T-helper 2 cell treated with Interferon-gamma antibody and Interleukin-4, amounts not matched to agents 5 μg/mL and 100 μg/mL, for 36 hours (primary cell): ENCODE results near the gene IER3.
"Not testable (repeated sequence)": the region's sequence is repeated elsewhere in the genome, so short reads cannot be mapped to it uniquely, and the experiment has no call there.

Experiments
- DNase-seq: peaks from one replicate; pipeline ENCODE4 v3.0.0; 2021; ENCODE audit warnings: low spot score
- H3K27ac Mint-ChIP-seq: one replicate; pipeline ENCODE4 v1.8.0; 2021; ENCODE audit warnings: mild to moderate bottlenecking, mixed read lengths
- H3K27me3 Mint-ChIP-seq: one replicate; pipeline ENCODE4 v1.8.0; 2021; ENCODE audit warnings: low read depth, mixed read lengths
- H3K36me3 Mint-ChIP-seq: one replicate; pipeline ENCODE4 v1.8.0; 2021; ENCODE audit warnings: low read depth, mixed read lengths
- H3K4me1 Mint-ChIP-seq: one replicate; pipeline ENCODE4 v1.8.0; 2021; ENCODE audit warnings: low read depth, mixed read lengths
- H3K4me3 Mint-ChIP-seq: one replicate; pipeline ENCODE4 v1.8.0; 2022; ENCODE audit warnings: mild to moderate bottlenecking, moderate library complexity, mixed read lengths
- H3K9me3 Mint-ChIP-seq: one replicate; pipeline ENCODE4 v1.8.0; 2021; ENCODE audit warnings: mixed read lengths

Gene IER3

DNA sequence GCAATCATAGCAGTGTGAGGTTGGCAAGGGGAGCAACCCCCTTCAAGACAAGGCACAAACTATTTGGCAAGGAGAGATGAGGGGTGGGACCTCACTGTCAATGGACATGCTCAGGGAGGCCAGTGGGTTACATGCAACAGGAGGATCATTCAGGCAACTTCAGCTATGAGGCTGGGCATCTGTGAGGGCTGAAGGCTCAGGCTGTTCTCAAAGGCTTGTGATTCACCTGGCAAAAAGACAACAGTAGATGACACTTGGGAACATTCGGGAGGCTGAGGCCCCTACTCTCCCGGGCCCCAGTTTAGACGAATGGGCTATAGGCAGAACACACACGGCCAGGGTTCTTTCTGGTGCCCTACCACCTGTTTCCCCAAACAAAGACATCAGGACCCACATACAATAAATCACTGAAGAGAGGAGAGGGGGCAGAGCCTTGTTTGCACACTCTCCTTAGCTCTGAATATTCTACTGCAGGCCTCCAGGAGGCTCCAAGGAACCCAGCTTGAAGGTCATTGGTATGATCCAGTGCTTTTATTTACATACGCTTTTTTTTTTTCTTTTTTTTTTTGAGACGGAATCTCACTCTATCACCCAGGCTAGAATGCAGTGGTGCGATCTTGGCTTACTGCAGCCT, 16.3 kb downstream of the IER3 start:
- peaks cover 62% of the 10 kb centered on the region for H3K36me3 Mint-ChIP-seq
- no peak overlapping the region for H3K27ac Mint-ChIP-seq
- no peaks in the 10 kb centered on the region for H3K9me3 Mint-ChIP-seq
- H3K4me3 Mint-ChIP-seq, result no peak overlapping the region
- no peak for DNase-seq
- peaks cover 45% of the 10 kb centered on the region for H3K4me1 Mint-ChIP-seq
- no peaks in the 10 kb centered on the region for H3K27me3 Mint-ChIP-seq

DNA sequence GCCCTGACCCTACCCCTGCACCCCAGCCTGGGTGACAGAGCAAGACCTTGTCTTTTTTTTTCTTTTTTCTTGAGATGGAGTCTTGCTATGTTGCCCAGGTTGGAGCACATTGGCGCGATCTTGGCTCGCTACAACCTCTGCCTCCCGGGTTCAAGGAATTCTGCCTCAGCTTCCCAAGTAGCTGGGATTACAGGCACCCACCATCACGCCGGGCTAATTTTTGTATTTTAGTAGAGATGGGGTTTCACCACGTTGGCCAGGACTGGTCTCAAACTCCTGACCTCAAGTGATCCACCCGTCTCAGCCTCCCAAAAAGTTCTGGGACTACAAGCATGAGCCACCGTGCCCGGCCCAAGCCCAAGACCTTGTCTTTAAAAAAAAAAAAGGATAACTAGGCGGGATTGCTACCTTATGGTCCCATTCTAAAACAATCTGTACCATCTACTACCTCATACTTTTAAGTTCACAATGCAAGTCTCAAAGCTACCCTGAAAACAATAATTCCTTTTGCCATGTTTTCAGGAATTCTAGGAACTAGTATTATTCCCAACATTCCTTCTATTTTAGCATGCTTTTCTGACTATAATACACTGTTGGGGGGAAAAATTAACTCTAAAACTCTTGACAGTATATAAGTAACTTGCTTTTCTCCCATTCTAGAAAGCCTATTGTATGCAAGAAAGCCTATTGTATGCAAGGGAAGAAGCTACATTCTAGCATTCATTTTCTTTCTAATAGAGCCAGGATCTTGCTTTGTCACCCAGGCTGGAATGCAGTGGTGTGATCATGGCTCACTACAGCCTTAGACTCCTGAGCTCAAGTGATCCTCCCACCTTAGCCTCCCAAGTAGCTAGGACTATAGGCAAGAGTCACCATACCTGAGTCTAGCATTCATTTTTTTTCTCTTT, 17.6 kb downstream of the IER3 start:
- no peak for DNase-seq
- peaks cover 43% of the 10 kb centered on the region for H3K4me1 Mint-ChIP-seq
- no peak overlapping the region for H3K4me3 Mint-ChIP-seq
- no peaks in the 10 kb centered on the region for H3K27me3 Mint-ChIP-seq
- H3K36me3 Mint-ChIP-seq, result peaks cover 67% of the 10 kb centered on the region
- H3K27ac Mint-ChIP-seq, result no peak overlapping the region
- no peaks in the 10 kb centered on the region for H3K9me3 Mint-ChIP-seq

DNA sequence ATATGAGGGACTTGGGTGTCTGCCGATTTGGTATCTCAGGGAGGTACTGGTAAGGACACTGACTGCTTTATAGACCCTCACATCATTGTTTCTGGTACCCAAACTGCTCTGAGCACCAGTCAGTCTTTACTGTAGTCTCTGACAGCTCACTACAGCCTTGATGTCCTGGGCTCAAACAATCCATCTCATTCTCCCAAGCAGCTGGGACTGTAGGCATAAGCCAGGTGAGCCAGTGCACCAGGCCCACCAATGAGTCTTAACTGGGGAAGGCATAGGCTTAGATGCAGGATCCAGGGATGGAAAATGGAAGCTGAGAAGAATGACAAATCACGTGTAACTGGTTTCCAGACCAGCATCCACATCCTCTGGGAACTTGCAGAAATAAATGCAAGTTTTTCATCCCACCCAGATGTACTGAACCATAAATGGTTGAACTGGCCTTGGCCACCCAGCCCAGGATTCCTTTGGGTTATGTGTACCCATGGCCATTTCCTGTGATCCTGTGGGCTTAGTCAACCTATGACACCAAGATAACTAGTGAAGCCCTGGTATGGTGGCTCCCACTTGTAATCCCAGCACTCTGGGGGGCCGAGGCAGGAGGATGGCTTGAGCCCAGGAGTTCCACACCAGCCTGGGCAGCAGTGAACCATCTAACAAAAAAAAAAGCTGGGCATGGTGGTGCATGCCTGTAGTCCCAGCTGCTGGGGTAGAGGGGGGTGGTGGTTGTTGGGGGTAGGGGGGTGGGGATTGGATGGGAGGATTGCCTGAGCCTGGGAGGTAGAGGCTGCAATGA, 18.4 kb downstream of the IER3 start:
- peak overlapping the region; percentile 24 for H3K4me3 Mint-ChIP-seq
- H3K9me3 Mint-ChIP-seq, result no peaks in the 10 kb centered on the region
- H3K27ac Mint-ChIP-seq, result peak overlapping the region; percentile 63
- no peaks in the 10 kb centered on the region for H3K27me3 Mint-ChIP-seq
- DNase-seq, result no peak
- H3K4me1 Mint-ChIP-seq, result peaks cover 39% of the 10 kb centered on the region
- peaks cover 70% of the 10 kb centered on the region for H3K36me3 Mint-ChIP-seq

DNA sequence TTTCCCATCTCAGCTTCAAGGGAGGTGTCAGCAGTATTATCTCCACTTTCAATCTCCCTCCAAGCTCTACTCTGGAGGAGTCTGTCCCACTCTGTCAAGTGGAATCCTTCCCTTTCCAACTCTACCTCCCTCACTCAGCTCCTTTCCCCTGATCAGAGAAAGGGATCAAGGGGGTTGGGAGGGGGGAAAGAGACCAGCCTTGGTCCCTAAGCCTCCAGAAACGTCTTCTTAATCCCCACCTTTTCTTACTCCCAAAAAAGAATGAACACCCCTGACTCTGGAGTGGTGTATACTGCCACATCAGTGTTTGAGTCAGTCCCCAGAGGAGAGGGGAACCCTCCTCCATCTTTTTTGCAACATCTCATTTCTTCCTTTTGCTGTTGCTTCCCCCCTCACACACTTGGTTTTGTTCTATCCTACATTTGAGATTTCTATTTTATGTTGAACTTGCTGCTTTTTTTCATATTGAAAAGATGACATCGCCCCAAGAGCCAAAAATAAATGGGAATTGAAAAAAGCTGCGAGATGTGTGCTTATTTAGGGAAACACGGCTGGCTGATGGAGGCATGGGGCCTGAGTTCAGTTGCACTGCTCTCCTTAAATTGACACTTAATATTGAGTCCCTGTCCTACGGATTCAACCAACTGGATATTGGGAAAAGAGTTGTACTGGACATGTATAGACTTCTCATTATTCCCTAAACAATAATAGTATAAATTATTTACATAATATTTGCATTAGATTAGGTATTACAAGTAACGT, 19.3 kb downstream of the IER3 start:
- Mint-ChIP-seq H3K4me1 (peaks cover 31% of the 10 kb centered on the region), H3K4me3 (peak overlapping the region; percentile 93), H3K27ac (peak overlapping the region; percentile 70)

DNA sequence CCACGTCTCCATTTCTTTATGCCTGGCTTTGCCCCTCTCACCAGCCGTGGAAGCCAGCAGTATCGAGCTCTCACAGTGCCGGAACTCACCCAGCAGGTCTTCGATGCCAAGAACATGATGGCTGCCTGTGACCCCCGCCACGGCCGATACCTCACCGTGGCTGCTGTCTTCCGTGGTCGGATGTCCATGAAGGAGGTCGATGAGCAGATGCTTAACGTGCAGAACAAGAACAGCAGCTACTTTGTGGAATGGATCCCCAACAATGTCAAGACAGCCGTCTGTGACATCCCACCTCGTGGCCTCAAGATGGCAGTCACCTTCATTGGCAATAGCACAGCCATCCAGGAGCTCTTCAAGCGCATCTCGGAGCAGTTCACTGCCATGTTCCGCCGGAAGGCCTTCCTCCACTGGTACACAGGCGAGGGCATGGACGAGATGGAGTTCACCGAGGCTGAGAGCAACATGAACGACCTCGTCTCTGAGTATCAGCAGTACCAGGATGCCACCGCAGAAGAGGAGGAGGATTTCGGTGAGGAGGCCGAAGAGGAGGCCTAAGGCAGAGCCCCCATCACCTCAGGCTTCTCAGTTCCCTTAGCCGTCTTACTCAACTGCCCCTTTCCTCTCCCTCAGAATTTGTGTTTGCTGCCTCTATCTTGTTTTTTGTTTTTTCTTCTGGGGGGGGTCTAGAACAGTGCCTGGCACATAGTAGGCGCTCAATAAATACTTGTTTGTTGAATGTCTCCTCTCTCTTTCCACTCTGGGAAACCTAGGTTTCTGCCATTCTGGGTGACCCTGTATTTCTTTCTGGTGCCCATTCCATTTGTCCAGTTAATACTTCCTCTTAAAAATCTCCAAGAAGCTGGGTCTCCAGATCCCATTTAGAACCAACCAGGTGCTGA, 20.3 kb downstream of the IER3 start:
- Mint-ChIP-seq H3K36me3 (peaks cover 65% of the 10 kb centered on the region), H3K4me3 (peak overlapping the region; percentile 93), H3K4me1 (peaks cover 37% of the 10 kb centered on the region), H3K27ac (peak overlapping the region; percentile 57)
- H3K9me3 Mint-ChIP-seq, H3K27me3 Mint-ChIP-seq, DNase-seq: not testable (repeated sequence)

More for the DNA sequence above, 19.3 kb downstream of the IER3 start:
- H3K27me3 Mint-ChIP-seq, result peaks cover 4% of the 10 kb centered on the region
- DNase-seq, result no peak
- H3K9me3 Mint-ChIP-seq, result no peaks in the 10 kb centered on the region
- peaks cover 69% of the 10 kb centered on the region for H3K36me3 Mint-ChIP-seq

DNA sequence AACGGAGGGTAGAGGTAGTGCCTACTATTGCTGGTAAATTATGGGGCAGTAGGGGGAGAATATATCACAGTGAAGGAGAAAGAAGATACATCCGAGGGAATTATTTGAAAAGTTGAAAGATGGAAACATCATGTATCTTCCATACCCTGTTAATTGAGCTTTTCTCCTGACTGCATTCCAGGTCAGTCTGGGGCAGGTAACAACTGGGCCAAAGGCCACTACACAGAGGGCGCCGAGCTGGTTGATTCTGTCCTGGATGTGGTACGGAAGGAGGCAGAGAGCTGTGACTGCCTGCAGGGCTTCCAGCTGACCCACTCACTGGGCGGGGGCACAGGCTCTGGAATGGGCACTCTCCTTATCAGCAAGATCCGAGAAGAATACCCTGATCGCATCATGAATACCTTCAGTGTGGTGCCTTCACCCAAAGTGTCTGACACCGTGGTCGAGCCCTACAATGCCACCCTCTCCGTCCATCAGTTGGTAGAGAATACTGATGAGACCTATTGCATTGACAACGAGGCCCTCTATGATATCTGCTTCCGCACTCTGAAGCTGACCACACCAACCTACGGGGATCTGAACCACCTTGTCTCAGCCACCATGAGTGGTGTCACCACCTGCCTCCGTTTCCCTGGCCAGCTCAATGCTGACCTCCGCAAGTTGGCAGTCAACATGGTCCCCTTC, 21.0 kb downstream of the IER3 start:
- DNase-seq, H3K9me3 Mint-ChIP-seq, H3K27me3 Mint-ChIP-seq: not testable (repeated sequence)
- Mint-ChIP-seq H3K4me3 (peak overlapping the region; percentile 93), H3K4me1 (peaks cover 40% of the 10 kb centered on the region), H3K27ac (peak overlapping the region; percentile 92), H3K36me3 (peaks cover 65% of the 10 kb centered on the region)

DNA sequence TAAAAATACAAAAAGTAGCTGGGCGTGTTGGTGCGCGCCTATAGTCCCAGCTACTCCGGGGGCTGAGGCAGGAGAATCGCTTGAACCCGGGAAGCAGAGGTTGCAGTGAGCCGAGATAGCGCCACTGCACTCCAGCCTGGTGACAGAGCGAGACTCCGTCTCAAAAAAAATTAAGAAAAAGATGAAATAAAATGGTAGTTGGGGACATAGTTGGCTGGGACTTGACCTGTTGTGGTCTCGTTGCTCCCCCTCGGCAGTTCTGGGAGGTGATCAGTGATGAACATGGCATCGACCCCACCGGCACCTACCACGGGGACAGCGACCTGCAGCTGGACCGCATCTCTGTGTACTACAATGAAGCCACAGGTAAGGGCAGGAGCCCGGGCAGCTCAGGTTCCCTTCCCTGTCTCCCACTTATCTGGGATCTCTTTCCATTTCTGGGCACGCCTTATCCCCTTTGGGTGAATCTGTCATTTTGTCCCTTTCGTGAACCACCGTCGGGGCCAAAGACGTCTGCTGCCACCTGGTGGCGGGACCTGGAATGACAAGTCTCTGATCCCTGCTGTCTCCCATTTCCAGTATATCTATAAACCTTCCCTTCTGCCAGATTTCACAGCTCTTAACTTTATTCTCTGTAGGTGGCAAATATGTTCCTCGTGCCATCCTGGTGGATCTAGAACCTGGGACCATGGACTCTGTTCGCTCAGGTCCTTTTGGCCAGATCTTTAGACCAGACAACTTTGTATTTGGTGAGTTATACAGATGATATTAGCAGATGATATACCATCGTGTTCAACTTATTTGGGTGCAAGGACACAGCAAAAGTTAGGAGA, 21.9 kb downstream of the IER3 start:
- Mint-ChIP-seq H3K27ac (peak overlapping the region; percentile 92), H3K4me3 (peak overlapping the region; percentile 93), H3K4me1 (peaks cover 42% of the 10 kb centered on the region), H3K27me3 (peaks cover 4% of the 10 kb centered on the region), H3K9me3 (no peaks in the 10 kb centered on the region), H3K36me3 (peaks cover 63% of the 10 kb centered on the region)
- peak; percentile 77 for DNase-seq

DNA sequence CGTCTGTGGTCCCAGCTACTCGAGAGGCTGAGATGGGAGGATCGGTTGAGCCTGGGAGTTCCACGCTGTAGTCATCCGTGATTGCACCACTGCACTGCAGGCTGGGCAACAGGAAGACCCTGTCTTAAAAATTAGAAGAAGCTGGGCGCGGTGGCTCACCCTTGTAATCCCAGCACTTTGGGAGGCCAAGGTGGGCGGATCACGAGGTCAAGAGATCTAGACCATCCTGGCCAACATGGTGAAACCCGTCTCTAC, 22.4 kb downstream of the IER3 start:
- not testable (repeated sequence) for H3K9me3 Mint-ChIP-seq, H3K27me3 Mint-ChIP-seq, DNase-seq
- peak overlapping the region; percentile 93 for H3K4me3 Mint-ChIP-seq
- peak overlapping the region; percentile 92 for H3K27ac Mint-ChIP-seq
- H3K36me3 Mint-ChIP-seq, result peaks cover 63% of the 10 kb centered on the region
- H3K4me1 Mint-ChIP-seq, result peaks cover 42% of the 10 kb centered on the region

DNA sequence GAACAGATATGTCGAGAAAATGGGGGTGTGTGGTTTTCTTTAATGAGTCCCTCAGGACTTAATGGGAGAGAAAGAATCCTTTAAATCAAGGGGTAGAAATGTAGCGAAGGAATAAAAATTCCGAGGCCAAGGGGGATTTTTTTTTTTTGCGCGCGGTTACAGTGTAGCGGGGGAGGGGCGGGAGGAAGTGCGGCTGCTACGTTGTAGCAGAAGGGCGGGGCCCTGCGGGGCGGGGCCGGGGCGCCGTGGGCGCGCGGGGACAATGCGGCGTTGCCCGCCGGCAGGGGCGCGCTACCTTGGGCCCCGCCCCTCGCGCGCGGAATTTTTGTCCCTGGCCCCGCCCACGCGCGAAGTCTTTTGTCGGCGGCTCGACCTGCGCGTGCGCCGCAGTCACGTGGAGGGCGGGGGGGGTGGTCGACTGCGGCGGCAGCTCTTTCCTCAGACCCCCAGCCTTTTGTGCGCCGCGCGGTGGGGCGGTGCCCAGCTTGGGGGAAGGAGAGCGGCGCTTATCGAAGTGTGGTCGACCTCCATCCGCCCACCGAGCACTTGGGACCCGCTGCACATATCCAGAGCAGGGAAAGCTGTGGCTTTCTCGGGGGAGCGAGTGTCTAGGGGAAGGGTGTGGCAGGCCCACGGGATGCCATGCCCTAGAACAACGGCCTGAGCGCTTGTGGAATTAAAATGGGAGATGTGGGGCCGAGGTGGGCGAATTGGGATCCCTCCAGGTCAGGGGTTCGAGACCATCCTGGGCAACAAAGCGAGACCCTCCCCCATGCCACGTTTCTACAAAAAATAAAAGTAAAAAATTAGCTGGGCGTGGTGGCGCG, 22.9 kb downstream of the IER3 start:
- peaks cover 46% of the 10 kb centered on the region for H3K4me1 Mint-ChIP-seq
- no peaks in the 10 kb centered on the region for H3K9me3 Mint-ChIP-seq
- peaks cover 4% of the 10 kb centered on the region for H3K27me3 Mint-ChIP-seq
- H3K36me3 Mint-ChIP-seq, result peaks cover 65% of the 10 kb centered on the region
- peak overlapping the region; percentile 92 for H3K27ac Mint-ChIP-seq
- DNase-seq, result peak; percentile 95
- H3K4me3 Mint-ChIP-seq, result peak overlapping the region; percentile 93

DNA sequence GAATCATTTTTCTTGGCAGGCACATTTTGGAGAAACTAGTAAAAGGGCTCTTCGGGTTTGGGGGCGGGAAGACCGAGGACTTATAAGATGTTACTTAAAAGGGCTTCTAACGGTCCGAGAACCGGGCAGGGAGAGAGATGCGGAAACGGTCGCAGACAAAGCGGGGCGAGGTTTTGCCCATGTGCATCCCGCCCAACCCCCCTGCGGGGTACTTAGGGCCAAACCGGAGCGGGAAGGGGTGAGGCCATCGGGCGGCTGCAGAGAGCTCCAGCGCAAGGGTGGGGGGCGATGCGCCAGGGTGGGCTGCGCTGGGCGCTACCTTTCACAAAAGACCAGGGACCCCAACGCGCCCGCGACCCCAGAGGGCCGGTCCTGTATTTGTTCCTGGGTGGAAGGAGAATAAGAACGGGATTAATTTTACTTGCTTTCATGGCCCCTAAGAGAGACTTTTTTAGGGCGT, 23.6 kb downstream of the IER3 start:
- Mint-ChIP-seq H3K27ac (peak overlapping the region; percentile 92), H3K4me3 (peak overlapping the region; percentile 93), H3K36me3 (peaks cover 68% of the 10 kb centered on the region), H3K4me1 (peaks cover 50% of the 10 kb centered on the region), H3K27me3 (peaks cover 4% of the 10 kb centered on the region), H3K9me3 (no peaks in the 10 kb centered on the region)
- DNase-seq, result peak; percentile 69
